Adrenal gland (tissue), 12 donors: Measurements from ENCODE around the gene GATAD2B. TPM values are rescaled to one million over a fixed set of nuclear protein-coding genes. Genes with fewer than 3 reads are reported as not detected.

Experiments
- DNase-seq, 7 donors: peaks; one replicate each; pipeline ENCODE4 v3.0.0-alpha.2; 2019 to 2020
- H3K27ac ChIP-seq, 5 donors: fragments of 200-600 bp; sonication (generic) in 4 of 5; 1 replicate in 3 of 5; 2 replicates in 2 of 5; pipeline versions ENCODE4 v1.5.1 to v1.8.0; 2016 to 2020; ENCODE audit warnings: mild to moderate bottlenecking in 1 of 5
- H3K27me3 ChIP-seq: fragments of 200-600 bp; 2 replicates; pipeline ENCODE4 v1.8.0; 2021
- H3K36me3 ChIP-seq, 2 donors: fragments of 200-600 bp; replicated peaks in 1 of 2; 1 replicate in 1 of 2; 2 replicates in 1 of 2; pipeline versions ENCODE4 v1.5.1 to v1.8.0; 2018 to 2022
- H3K4me1 ChIP-seq, 2 donors: fragments of 200-600 bp; replicated peaks in 1 of 2; 1 replicate in 1 of 2; 2 replicates in 1 of 2; pipeline versions ENCODE4 v1.5.1 to v1.8.0; 2018 to 2021
- H3K4me3 ChIP-seq, 4 donors: fragments of 200-600 bp; sonication (generic) in 3 of 4; one replicate each; pipeline ENCODE4 v1.5.1; 2016 to 2018
- H3K9me3 ChIP-seq, 3 donors: fragments of 200-600 bp; sonication (generic) in 1 of 3; replicated peaks in 1 of 3; 1 replicate in 2 of 3; 2 replicates in 1 of 3; pipeline versions ENCODE4 v1.5.1 to v1.8.0; 2016 to 2021
- POLR2A ChIP-seq, 2 donors: fragments of 450-650 bp; IDR thresholded peaks; one replicate each; pipeline ENCODE4 v1.6.1; 2017; ENCODE audit warnings: antibody characterized with exemption in 2 of 2, mild to moderate bottlenecking in 2 of 2, moderate library complexity in 1 of 2
- WGBS, 4 donors: extraction: QIAGEN DNeasy Blood & Tissue Kit in 2 of 4; methylation state at CpG; one replicate each; pipeline versions ENCODE4 v1.1.5 to v1.1.7; 2013 to 2017; 5-methylcytosine and 5-hydroxymethylcytosine counted together
- intact Hi-C, 2 donors: fragments of 100-400 bp; cut with DNase I; formaldehyde crosslinking; loops; one replicate each; pipeline versions ENCODE4 v1.14.1 to v1.15.0; 2022 to 2023
- polyA plus RNA-seq, 3 donors: library from polyadenylated mRNA; stranded (reverse); fragments of 200-250 nt in 2 of 3; fragments of 350-450 nt in 1 of 3; fragmentation: Illumina TruSeq in 1 of 3; extraction: RNeasy Lipid Tissue Mini Kit (QIAGEN cat#74804) in 1 of 3; gene quantifications; one replicate each; pipeline ENCODE4 v1.2.3, GENCODE V29; 2013 to 2014
- total RNA-seq, 9 donors: library from RNA; depleted of rRNA in 4 of 9; stranded (reverse); fragments of >200 nt in 4 of 9; fragments of 120-200 nt in 1 of 9; fragmentation: NEBNext Ultra II Directional in 1 of 9; extraction: Animal tissue kit (Norgen Biotek cat#: 25700) in 1 of 9; gene quantifications; one replicate each; pipeline versions ENCODE4 v1.1.0 to v1.2.4, GENCODE V29; 2013 to 2023
- TF ChIP-seq, protein P1 (sequence below), 6 experiments: fragments of 450-650 bp in 4 of 6; fragments of 200-600 bp in 2 of 6; sonication (generic) in 1 of 6; IDR thresholded peaks; 1 replicate in 5 of 6; 2 replicates in 1 of 6; pipeline versions ENCODE4 v1.5.1 to v1.8.0; 2016 to 2021; ENCODE audit warnings: antibody characterized with exemption in 6 of 6, mild to moderate bottlenecking in 2 of 6, moderate library complexity in 1 of 6
- donor health status: healthy with polysubstance abuse.
- donor health status: Bipolar disorder and iron deficiency.
- donor health status: DM: yes; HTN: yes; CAD: no.
- donor health status: DM: no; HTN: no; CAD: no.
- donor health status: DM: no; HTN: no; CAD: no.
- donor health status: DM: yes; HTN: yes; CAD: no.

The GATAD2B gene
- total and polyA plus RNA-seq, 12 donors, result 3.0 to 43.3 (median 16.6) TPM

DNA sequence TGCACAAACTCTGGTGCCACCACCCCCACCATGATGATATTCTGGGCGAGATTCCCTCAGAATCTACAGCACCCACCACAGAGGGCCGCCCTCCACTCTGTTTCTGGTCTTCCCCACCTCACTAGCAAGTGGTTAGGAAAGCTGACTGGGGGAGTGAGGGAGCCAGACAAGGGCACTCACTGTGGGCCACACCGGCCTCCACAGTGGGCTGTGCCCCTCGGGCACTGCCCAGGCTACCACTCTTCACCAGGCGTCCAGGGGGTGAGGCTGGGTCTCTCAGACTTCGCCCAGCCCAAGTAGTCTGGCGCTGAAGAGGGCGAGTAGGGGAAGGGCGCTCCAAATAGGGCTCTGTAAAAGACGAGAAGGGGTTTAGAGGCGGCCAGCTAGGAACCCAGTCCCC lies 11.2 kb upstream of the GATAD2B start:
- no peak overlapping the region for H3K27ac ChIP-seq
- WGBS, 4 donors, result 95 to 98% (median 97%) methylated on average over 11 of the region's 11 CpGs
- H3K9me3 ChIP-seq, result no peaks in the 10 kb centered on the region
- H3K36me3 ChIP-seq, result peaks cover 0 to 80% of the 10 kb centered on the region in 2 donors
- TF ChIP-seq, protein P1, sequence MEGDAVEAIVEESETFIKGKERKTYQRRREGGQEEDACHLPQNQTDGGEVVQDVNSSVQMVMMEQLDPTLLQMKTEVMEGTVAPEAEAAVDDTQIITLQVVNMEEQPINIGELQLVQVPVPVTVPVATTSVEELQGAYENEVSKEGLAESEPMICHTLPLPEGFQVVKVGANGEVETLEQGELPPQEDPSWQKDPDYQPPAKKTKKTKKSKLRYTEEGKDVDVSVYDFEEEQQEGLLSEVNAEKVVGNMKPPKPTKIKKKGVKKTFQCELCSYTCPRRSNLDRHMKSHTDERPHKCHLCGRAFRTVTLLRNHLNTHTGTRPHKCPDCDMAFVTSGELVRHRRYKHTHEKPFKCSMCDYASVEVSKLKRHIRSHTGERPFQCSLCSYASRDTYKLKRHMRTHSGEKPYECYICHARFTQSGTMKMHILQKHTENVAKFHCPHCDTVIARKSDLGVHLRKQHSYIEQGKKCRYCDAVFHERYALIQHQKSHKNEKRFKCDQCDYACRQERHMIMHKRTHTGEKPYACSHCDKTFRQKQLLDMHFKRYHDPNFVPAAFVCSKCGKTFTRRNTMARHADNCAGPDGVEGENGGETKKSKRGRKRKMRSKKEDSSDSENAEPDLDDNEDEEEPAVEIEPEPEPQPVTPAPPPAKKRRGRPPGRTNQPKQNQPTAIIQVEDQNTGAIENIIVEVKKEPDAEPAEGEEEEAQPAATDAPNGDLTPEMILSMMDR (IDR thresholded peaks at IDR 0.05), result no peak
- no peak for TF ChIP-seq POLR2A (IDR thresholded peaks at IDR 0.05)
- H3K4me3 ChIP-seq, result no peak overlapping the region
- DNase-seq, result peak in 1 of 7 donors; percentile 7
- intact Hi-C loops, result no loop called here
- no peaks in the 10 kb centered on the region for H3K4me1 ChIP-seq
- H3K27me3 ChIP-seq, result no peaks in the 10 kb centered on the region

DNA sequence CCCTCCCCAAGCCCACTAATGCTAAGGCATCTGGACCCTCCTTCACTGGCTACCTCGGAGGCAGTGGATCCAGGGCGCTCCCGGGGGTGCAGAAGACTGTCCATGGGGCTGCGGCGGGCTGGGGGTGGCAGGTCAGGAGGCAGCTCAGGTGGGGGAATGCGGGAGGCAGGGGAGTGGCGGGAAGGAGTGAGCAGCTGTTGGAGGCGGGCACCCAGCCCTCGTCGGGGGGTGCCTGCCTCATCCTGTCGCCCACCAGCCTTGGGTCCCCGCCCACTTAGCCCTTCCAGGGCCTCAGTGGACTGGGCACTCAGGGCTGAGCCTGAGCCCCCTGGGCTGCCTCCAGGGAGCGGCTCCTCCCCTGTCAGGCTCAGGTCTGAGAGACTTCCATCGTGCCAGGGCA lies 10.7 kb upstream of the GATAD2B start:
- intact Hi-C loops, result no loop called here
- H3K4me3 ChIP-seq, result no peak overlapping the region
- H3K36me3 ChIP-seq, result peaks cover 0 to 80% of the 10 kb centered on the region in 2 donors
- TF ChIP-seq POLR2A (IDR thresholded peaks at IDR 0.05), result no peak
- TF ChIP-seq, protein P1 (IDR thresholded peaks at IDR 0.05), result no peak
- DNase-seq, result peak in 1 of 7 donors; percentile 13
- H3K27me3 ChIP-seq, result no peaks in the 10 kb centered on the region
- no peak overlapping the region for H3K27ac ChIP-seq
- H3K4me1 ChIP-seq, result no peaks in the 10 kb centered on the region
- no peaks in the 10 kb centered on the region for H3K9me3 ChIP-seq
- 92 to 98% (median 95%) methylated on average over 9 to 14 of the region's 14 CpGs for WGBS, 4 donors

DNA sequence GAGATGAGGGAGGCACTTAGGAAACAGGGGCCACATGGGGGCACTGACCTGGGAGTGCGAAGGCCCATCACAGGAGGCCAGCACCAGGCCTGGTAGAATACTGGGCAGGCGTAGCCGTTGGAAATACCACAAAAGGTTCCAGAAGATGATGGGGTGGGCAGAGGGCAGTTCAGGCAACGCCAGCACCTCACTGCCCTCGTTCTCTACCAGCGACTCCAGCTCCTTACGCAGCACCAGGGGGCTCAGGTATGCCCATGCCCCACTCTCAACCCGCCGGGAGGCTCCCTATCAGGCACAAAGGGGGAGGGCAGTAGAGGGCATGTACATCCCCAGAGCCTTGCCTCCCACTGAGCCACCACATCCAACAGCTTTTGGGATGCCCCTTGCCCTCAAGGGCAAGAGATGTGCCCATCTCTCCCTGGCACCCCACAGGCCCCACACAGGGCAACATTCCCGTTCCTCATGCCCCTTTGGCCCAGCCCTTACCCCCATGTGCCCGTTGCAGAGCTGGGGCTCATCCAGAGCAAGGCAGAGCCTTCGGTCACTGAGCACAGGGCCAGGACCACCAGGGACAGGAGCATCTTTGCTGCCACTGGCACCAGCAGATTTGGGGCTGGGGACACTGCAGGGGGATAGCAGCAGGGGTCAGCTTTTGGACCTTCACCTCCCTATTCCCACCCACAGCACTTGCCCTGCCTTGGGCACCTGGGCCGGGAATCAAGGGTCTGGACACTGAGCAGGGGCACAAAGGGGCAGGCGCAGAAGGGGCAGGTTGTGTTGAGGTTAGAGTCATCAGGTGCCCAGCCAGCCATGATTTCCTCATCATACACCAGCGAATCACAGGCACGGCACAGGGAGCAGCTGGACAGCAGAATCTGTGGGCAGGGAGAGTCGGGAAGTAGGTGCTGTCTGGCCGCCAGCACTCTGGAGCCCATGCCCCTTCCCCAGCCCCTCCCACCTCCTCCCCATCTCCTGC lies 9.7 kb upstream of the GATAD2B start:
- Histone ChIP-seq H3K27me3 (no peaks in the 10 kb centered on the region), H3K4me3 (no peak overlapping the region), H3K27ac (no peak overlapping the region), H3K9me3 (no peaks in the 10 kb centered on the region), H3K36me3 (peaks cover 0 to 74% of the 10 kb centered on the region in 2 donors), H3K4me1 (no peaks in the 10 kb centered on the region)
- TF ChIP-seq, protein P1 (IDR thresholded peaks at IDR 0.05), result no peak
- no peak for TF ChIP-seq POLR2A (IDR thresholded peaks at IDR 0.05)
- intact Hi-C loops, result no loop called here
- 92 to 96% (median 95%) methylated on average over 13 to 18 of the region's 18 CpGs for WGBS, 4 donors
- DNase-seq, result peak in 1 of 7 donors; percentile 10

DNA sequence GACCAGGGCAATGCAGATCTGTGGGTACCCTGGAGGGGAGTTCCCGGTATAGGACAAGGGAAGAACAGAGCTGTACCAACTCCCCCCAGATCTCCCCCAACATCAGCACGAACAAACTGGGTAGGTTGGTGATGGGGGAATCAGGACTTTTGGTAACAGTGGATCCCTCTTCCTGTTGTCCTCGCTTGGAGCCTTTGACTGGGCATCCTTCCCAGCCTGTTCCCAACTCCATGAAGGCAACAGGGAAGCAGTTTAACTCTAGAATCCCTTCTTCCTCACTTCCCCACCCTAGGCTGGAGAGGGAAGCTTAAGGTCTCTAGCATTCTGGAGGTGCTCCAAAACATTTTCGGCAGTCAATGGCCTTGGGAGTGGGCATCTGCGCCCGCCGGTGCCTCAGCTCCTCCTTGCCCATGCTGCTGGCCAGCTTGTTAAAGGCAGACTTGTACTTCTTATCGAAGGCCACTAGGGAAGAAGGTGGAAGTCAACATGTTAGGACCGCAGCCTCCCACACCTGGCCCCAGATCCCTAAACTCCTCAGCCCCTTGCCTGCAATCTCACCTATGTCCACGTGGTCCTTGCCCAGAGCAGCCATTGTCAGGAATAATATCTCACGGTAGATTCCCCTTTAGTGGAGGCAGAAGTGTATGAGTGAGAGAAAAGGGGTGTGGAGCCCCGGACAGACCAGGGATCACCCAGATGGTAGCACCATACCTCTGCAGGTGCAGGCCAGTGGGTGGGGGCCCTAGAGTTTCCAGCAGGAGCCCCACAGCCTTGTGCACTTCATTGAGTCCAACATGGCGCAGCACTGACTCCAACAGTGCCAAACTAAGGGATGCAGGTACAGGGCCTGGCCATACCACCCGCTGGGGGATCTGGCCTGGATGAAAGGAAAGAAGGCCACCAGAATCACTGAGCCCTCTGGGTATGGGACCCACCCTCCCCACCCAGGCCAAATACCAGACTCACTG lies 7.5 kb upstream of the GATAD2B start:
- intact Hi-C loops, result no loop called here
- Histone ChIP-seq H3K36me3 (peaks cover 0 to 52% of the 10 kb centered on the region in 2 donors), H3K4me3 (no peak overlapping the region), H3K27me3 (no peaks in the 10 kb centered on the region), H3K4me1 (no peaks in the 10 kb centered on the region), H3K9me3 (no peaks in the 10 kb centered on the region), H3K27ac (no peak overlapping the region)
- no peak for TF ChIP-seq POLR2A (IDR thresholded peaks at IDR 0.05)
- TF ChIP-seq, protein P1 (IDR thresholded peaks at IDR 0.05), result no peak
- 78 to 84% (median 82%) methylated on average over 8 to 14 of the region's 14 CpGs for WGBS, 4 donors
- no peak for DNase-seq
